Thyroid gland (tissue), 4 donors: Measurements from ENCODE around the gene PLEKHH1. TPM values are rescaled to one million over a fixed set of nuclear protein-coding genes. Genes with fewer than 3 reads are reported as not detected.

ENCODE experiments used
- DNase-seq, 2 donors: peaks; one replicate each; pipeline ENCODE4 v3.0.0-alpha.2; 2019
- H3K27ac ChIP-seq, 3 donors: fragments of 200-600 bp; sonication (generic); 1 replicate in 2 of 3; 2 replicates in 1 of 3; pipeline ENCODE4 v1.5.1; 2016 to 2019; ENCODE audit warnings: mild to moderate bottlenecking in 1 of 3, moderate library complexity in 1 of 3
- H3K27me3 ChIP-seq: fragments of 200-600 bp; sonication (generic); one replicate; pipeline ENCODE4 v1.5.1; 2019
- H3K36me3 ChIP-seq, 2 donors: fragments of 200-600 bp; sonication (generic); one replicate each; pipeline ENCODE4 v1.5.1; 2016 to 2019
- H3K4me1 ChIP-seq, 2 donors: fragments of 200-600 bp; sonication (generic); one replicate each; pipeline ENCODE4 v1.5.1; 2017 to 2019
- H3K4me3 ChIP-seq, 3 donors: fragments of 200-600 bp; sonication (generic); replicated peaks in 1 of 3; 1 replicate in 2 of 3; 2 replicates in 1 of 3; pipeline ENCODE4 v1.5.1; 2016; ENCODE audit warnings: mild to moderate bottlenecking in 1 of 3
- H3K9me3 ChIP-seq: fragments of 200-600 bp; sonication (generic); one replicate; pipeline ENCODE4 v1.5.1; 2017
- CTCF ChIP-seq, 6 experiments: fragments of 200-600 bp in 3 of 6; fragments of 450-650 bp in 3 of 6; sonication (generic) in 3 of 6; IDR thresholded peaks; one replicate each; pipeline ENCODE4 v1.5.1; 2016 to 2019; ENCODE audit warnings: antibody characterized with exemption in 6 of 6, mild to moderate bottlenecking in 2 of 6, inconsistent platforms in 1 of 6, moderate library complexity in 1 of 6
- POLR2A ChIP-seq, 2 donors: fragments of 450-650 bp; IDR thresholded peaks; one replicate each; pipeline ENCODE4 v1.6.1; 2017; ENCODE audit warnings: antibody characterized with exemption in 2 of 2, mild to moderate bottlenecking in 2 of 2, moderate library complexity in 1 of 2
- WGBS, 2 donors: methylation state at CpG; one replicate each; pipeline ENCODE4 v1.1.5; 2017; 5-methylcytosine and 5-hydroxymethylcytosine counted together
- intact Hi-C: fragments of 100-400 bp; cut with DNase I; formaldehyde crosslinking; loops from one replicate; pipeline ENCODE4 v1.15.1; 2023
- total RNA-seq, 4 donors: library from RNA; depleted of rRNA; stranded (reverse); fragments of >200 nt; gene quantifications; one replicate each; pipeline ENCODE4 v1.2.3, GENCODE V29; 2016

PLEKHH1 gene
- total RNA-seq, 4 donors from 2014 or later: 225 to 336 (median 241) TPM

- Histone ChIP-seq H3K27ac (peak overlapping the region in 2 of 3 donors; percentile 54 to 68), H3K36me3 (no peaks in the 10 kb centered on the region), H3K9me3 (no peaks in the 10 kb centered on the region), H3K27me3 (no peaks in the 10 kb centered on the region), H3K4me1 (peaks cover 3 to 22% of the 10 kb centered on the region in 2 donors), H3K4me3 (peak overlapping the region; percentile 34 to 94 (median 84))
- DNase-seq: peak; percentile 35 to 40
- WGBS, 2 donors: 27 to 28% methylated on average over 9 of the region's 9 CpGs
- TF ChIP-seq CTCF (IDR thresholded peaks at IDR 0.05) (no peak), POLR2A (IDR thresholded peaks at IDR 0.05) (no peak)
- intact Hi-C loops: loop anchor here (10.0 kb wide), 1 partner anchor 161 kb away; the partner anchor contains the start of gene VTI1B
Observed at GRCh38 chr14:67514203-67514607, 18.9 kb upstream of the PLEKHH1 start.

GRCh38 chr14:67514650-67515385 lies 18.3 kb upstream of the PLEKHH1 start:
- WGBS, 2 donors: 0 to 2% methylated on average over 6 to 41 of the region's 75 CpGs

GRCh38 chr14:67515386-67516079 lies 17.6 kb upstream of the PLEKHH1 start:
- peaks cover 3 to 22% of the 10 kb centered on the region in 2 donors for H3K4me1 ChIP-seq
- no peak for DNase-seq
- no peaks in the 10 kb centered on the region for H3K36me3 ChIP-seq
- H3K27ac ChIP-seq: no peak overlapping the region
- no peak for TF ChIP-seq POLR2A (IDR thresholded peaks at IDR 0.05)
- peak overlapping the region; percentile 34 to 94 (median 84) for H3K4me3 ChIP-seq
- H3K9me3 ChIP-seq: no peaks in the 10 kb centered on the region
- H3K27me3 ChIP-seq: no peaks in the 10 kb centered on the region
- intact Hi-C loops: loop anchor here (10.0 kb wide), 1 partner anchor 159 kb away; the partner anchor contains the start of gene VTI1B
- WGBS, 2 donors: 12 to 56% methylated on average over 4 to 28 of the region's 45 CpGs

More at GRCh38 chr14:67514650-67515385, 18.3 kb upstream of the PLEKHH1 start:
- no peaks in the 10 kb centered on the region for H3K27me3 ChIP-seq
- TF ChIP-seq POLR2A (IDR thresholded peaks at IDR 0.05) (no peak), CTCF (IDR thresholded peaks at IDR 0.05) (no peak)
- intact Hi-C loops: loop anchor here (10.0 kb wide), 1 partner anchor 160 kb away; the partner anchor contains the start of gene VTI1B
- DNase-seq: peak; percentile 41 to 54
- peak overlapping the region; percentile 26 to 68 (median 54) for H3K27ac ChIP-seq
- H3K4me1 ChIP-seq: peaks cover 3 to 22% of the 10 kb centered on the region in 2 donors
- H3K36me3 ChIP-seq: no peaks in the 10 kb centered on the region
- H3K4me3 ChIP-seq: peak overlapping the region; percentile 34 to 94 (median 84)
- no peaks in the 10 kb centered on the region for H3K9me3 ChIP-seq

GRCh38 chr14:67516676-67517075 lies 16.4 kb upstream of the PLEKHH1 start:
- no peak overlapping the region for H3K27ac ChIP-seq
- H3K4me3 ChIP-seq: no peak overlapping the region
- H3K9me3 ChIP-seq: no peaks in the 10 kb centered on the region
- TF ChIP-seq POLR2A (IDR thresholded peaks at IDR 0.05): no peak
- TF ChIP-seq CTCF (IDR thresholded peaks at IDR 0.05): no peak
- 63 to 66% methylated on average over 2 of the region's 2 CpGs for WGBS, 2 donors
- intact Hi-C loops: loop anchor here (10.0 kb wide), 1 partner anchor 158 kb away; the partner anchor contains the start of gene VTI1B
- DNase-seq: no peak
- no peaks in the 10 kb centered on the region for H3K27me3 ChIP-seq
- no peaks in the 10 kb centered on the region for H3K36me3 ChIP-seq
- peaks cover 3 to 22% of the 10 kb centered on the region in 2 donors for H3K4me1 ChIP-seq

GRCh38 chr14:67517083-67517482 lies 16.0 kb upstream of the PLEKHH1 start:
- no peaks in the 10 kb centered on the region for H3K9me3 ChIP-seq
- H3K27me3 ChIP-seq: no peaks in the 10 kb centered on the region
- H3K4me1 ChIP-seq: peaks cover 3 to 22% of the 10 kb centered on the region in 2 donors
- TF ChIP-seq POLR2A (IDR thresholded peaks at IDR 0.05) (no peak), CTCF (IDR thresholded peaks at IDR 0.05) (peak in 3 of 6 experiments; percentile 28 to 41 (median 34))
- H3K36me3 ChIP-seq: no peaks in the 10 kb centered on the region
- no peak overlapping the region for H3K27ac ChIP-seq
- peak; percentile 52 to 69 for DNase-seq
- intact Hi-C loops: loop anchor here (10.0 kb wide), 1 partner anchor 158 kb away; the partner anchor contains the start of gene VTI1B
- 43 to 54% methylated on average over 10 to 12 of the region's 12 CpGs for WGBS, 2 donors
- H3K4me3 ChIP-seq: no peak overlapping the region
